GM04503 (cell line): ENCODE measurements around the gene BUB1B.

Experiments used
- DNase-seq: peaks from one replicate; pipeline ENCODE4 v3.0.0-alpha.2; 2012; ENCODE audit warnings: low read depth

Gene BUB1B

GRCh38 chr15:40239693-40240618 lies 79.1 kb downstream of the BUB1B start:
- no peak for DNase-seq

- no peak for DNase-seq
These were observed 79.9 kb downstream of the BUB1B start for GRCh38 chr15:40240619-40241221.

GRCh38 chr15:40241269-40242212 lies 80.7 kb downstream of the BUB1B start:
- DNase-seq, result no peak

- no peak for DNase-seq
These were observed 81.3 kb downstream of the BUB1B start for GRCh38 chr15:40242213-40242599.

GRCh38 chr15:40242601-40243000 lies 81.7 kb downstream of the BUB1B start:
- no peak for DNase-seq

GRCh38 chr15:40243126-40243810 lies 82.4 kb downstream of the BUB1B start:
- DNase-seq, result no peak

- DNase-seq, result no peak
These were observed 84.2 kb downstream of the BUB1B start for GRCh38 chr15:40244961-40245523.

GRCh38 chr15:40245666-40246450 lies 85.0 kb downstream of the BUB1B start:
- DNase-seq, result no peak

- DNase-seq, result no peak
These were observed 85.8 kb downstream of the BUB1B start for GRCh38 chr15:40246496-40247280.

GRCh38 chr15:40247406-40247971 lies 86.6 kb downstream of the BUB1B start:
- no peak for DNase-seq

- DNase-seq, result no peak
These were observed 87.3 kb downstream of the BUB1B start for GRCh38 chr15:40248006-40248783.

GRCh38 chr15:40249477-40250303 lies 88.8 kb downstream of the BUB1B start:
- peak; percentile 11 for DNase-seq

GRCh38 chr15:40250304-40250656 lies 89.4 kb downstream of the BUB1B start:
- DNase-seq, result no peak

- no peak for DNase-seq
These were observed 90.1 kb downstream of the BUB1B start for GRCh38 chr15:40250771-40251483.

- no peak for DNase-seq
These were observed 90.7 kb downstream of the BUB1B start for GRCh38 chr15:40251486-40252140.

GRCh38 chr15:40252141-40252437 lies 91.2 kb downstream of the BUB1B start:
- DNase-seq, result no peak
